Panc1 (cell line): Measurements from ENCODE around the gene PLCB4. TPM values are rescaled to one million over a fixed set of nuclear protein-coding genes. Genes with fewer than 3 reads are reported as not detected.

Source experiments
- ATAC-seq: fragments of 200-7000 bp; cut with Tn5 transposase; 2 replicates; pipeline ENCODE4 v1.9.1; 2020; ENCODE audit warnings: mild to moderate bottlenecking, moderate library complexity
- BruUV-seq: library from RNA; stranded (reverse); fragments of 400-500 nt; replicated peaks from 2 replicates; lab custom pipeline; 2021; lab: Mats Ljungman, UMichigan
- CTCF ChIA-PET: fragments of 300-600 bp; sonication (Branson Sonifier 250); formaldehyde crosslinking; loops from one replicate; lab custom pipeline; 2022; ENCODE audit warnings: antibody characterized with exemption; lab: Charles Lee
- POLR2A ChIA-PET: fragments of 300-600 bp; sonication (Branson Sonifier 250); formaldehyde crosslinking; loops from one replicate; lab custom pipeline; 2022; ENCODE audit warnings: antibody characterized with exemption; lab: Charles Lee
- DNase-seq: peaks from one replicate; pipeline ENCODE4 v3.0.0-alpha.2; 2010; ENCODE audit warnings: low read depth, low spot score
- H3K27ac ChIP-seq: 2 replicates; pipeline ENCODE4 v1.5.1; 2011; ENCODE audit warnings: mild to moderate bottlenecking, low read length, inconsistent platforms
- H3K27me3 ChIP-seq: fragments of 200-500 bp; sonication (Bioruptor generic); 2 replicates; pipeline ENCODE4 v1.6.0; 2014; ENCODE audit warnings: low read length, inconsistent platforms; ENCODE audit not compliant: control insufficient read depth, insufficient read depth
- H3K36me3 ChIP-seq: fragments of 200-500 bp; sonication (Bioruptor generic); 2 replicates; pipeline ENCODE4 v1.5.1; 2014; ENCODE audit warnings: inconsistent platforms, mild to moderate bottlenecking, low read length, moderate library complexity; ENCODE audit not compliant: control insufficient read depth, insufficient read depth
- H3K4me1 ChIP-seq: 2 replicates; pipeline ENCODE4 v1.5.1; 2011; ENCODE audit warnings: inconsistent platforms, mild to moderate bottlenecking, low read length, moderate library complexity; ENCODE audit not compliant: control insufficient read depth, insufficient read depth
- H3K4me3 ChIP-seq, 2 experiments: 2 replicates each; pipeline ENCODE4 v1.5.1; 2011 to 2012; ENCODE audit warnings: low read depth in 2 of 2, low read length in 2 of 2, mild to moderate bottlenecking in 2 of 2, inconsistent platforms in 1 of 2, moderate library complexity in 1 of 2
- H3K9me3 ChIP-seq: fragments of 200-500 bp; sonication (Bioruptor generic); 2 replicates; pipeline ENCODE4 v1.5.1; 2014; ENCODE audit warnings: low read depth, mild to moderate bottlenecking, inconsistent platforms, low read length, moderate library complexity; ENCODE audit not compliant: control insufficient read depth, insufficient read depth
- POLR2AphosphoS5 ChIP-seq: IDR thresholded peaks from 2 replicates; pipeline ENCODE4 v1.6.1; 2012; ENCODE audit warnings: mild to moderate bottlenecking, low read depth, low read length, moderate library complexity
- SIN3A ChIP-seq: IDR thresholded peaks from 2 replicates; pipeline ENCODE4 v1.6.1; 2012; ENCODE audit warnings: low read depth, mild to moderate bottlenecking, low read length, moderate library complexity, borderline replicate concordance; ENCODE audit not compliant: insufficient read depth
- TCF7L2 ChIP-seq: IDR thresholded peaks from 2 replicates; pipeline ENCODE4 v1.6.1; 2011; ENCODE audit warnings: mild to moderate bottlenecking, low read depth, low read length, inconsistent platforms
- in situ Hi-C: cut with HindIII; loops from 2 replicates; pipeline ENCODE4 v1.10.0; 2016; ENCODE audit warnings: low sequenced_read_pairs, low pct_unique_long_range_greater_than_20kb
- intact Hi-C: fragments of 100-400 bp; cut with micrococcal nuclease; formaldehyde crosslinking; loops from one replicate; pipeline ENCODE4 v1.10.0; 2022; ENCODE audit not compliant: unreplicated experiment
- total RNA-seq: library from RNA; stranded (reverse); gene quantifications from one replicate; pipeline ENCODE4 v1.2.1, GENCODE V29; 2021; ENCODE audit not compliant: unreplicated experiment
- TF ChIP-seq, protein P1 (sequence below): fragments of 450-650 bp; IDR thresholded peaks from 2 replicates; pipeline ENCODE4 v1.5.1; 2017; ENCODE audit warnings: mild to moderate bottlenecking
- TF ChIP-seq, protein P2 (sequence below), 2 experiments: IDR thresholded peaks; 2 replicates each; pipeline ENCODE4 v1.6.1; 2011 to 2012; ENCODE audit warnings: low read depth in 2 of 2, control low read depth in 1 of 2, low read length in 1 of 2, mild to moderate bottlenecking in 1 of 2, moderate library complexity in 1 of 2; ENCODE audit not compliant: insufficient read depth in 1 of 2

PLCB4 gene
- total RNA-seq, 1 experiment from 2014 or later, result 1.5 TPM

DNA sequence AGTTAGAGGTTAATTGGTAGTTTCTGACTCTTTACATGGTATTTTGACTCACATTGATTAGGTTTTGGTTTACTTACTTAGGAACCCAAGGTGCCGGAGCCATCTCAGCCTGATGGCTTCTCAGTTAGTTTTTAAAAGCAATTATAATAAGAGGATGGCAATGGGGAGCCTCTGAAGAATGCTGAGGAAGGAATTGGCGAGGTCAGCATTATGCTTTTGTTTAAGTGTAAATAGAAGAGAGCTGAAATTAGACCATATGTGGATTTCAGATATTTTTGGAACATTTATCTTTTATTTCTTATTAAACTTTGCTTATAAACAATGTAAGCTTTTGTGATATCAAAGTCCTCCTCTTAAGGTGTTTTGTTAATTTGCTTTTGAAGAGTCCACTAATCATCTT is 77.8 kb downstream of the PLCB4 start:
- POLR2A ChIA-PET, result no interaction called here
- DNase-seq, result no peak
- H3K9me3 ChIP-seq, result no peaks in the 10 kb centered on the region
- TF ChIP-seq POLR2AphosphoS5, result no peak
- TF ChIP-seq, protein P1, sequence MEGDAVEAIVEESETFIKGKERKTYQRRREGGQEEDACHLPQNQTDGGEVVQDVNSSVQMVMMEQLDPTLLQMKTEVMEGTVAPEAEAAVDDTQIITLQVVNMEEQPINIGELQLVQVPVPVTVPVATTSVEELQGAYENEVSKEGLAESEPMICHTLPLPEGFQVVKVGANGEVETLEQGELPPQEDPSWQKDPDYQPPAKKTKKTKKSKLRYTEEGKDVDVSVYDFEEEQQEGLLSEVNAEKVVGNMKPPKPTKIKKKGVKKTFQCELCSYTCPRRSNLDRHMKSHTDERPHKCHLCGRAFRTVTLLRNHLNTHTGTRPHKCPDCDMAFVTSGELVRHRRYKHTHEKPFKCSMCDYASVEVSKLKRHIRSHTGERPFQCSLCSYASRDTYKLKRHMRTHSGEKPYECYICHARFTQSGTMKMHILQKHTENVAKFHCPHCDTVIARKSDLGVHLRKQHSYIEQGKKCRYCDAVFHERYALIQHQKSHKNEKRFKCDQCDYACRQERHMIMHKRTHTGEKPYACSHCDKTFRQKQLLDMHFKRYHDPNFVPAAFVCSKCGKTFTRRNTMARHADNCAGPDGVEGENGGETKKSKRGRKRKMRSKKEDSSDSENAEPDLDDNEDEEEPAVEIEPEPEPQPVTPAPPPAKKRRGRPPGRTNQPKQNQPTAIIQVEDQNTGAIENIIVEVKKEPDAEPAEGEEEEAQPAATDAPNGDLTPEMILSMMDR, result no peak
- no peak for TF ChIP-seq TCF7L2
- TF ChIP-seq SIN3A, result no peak
- TF ChIP-seq, protein P2, sequence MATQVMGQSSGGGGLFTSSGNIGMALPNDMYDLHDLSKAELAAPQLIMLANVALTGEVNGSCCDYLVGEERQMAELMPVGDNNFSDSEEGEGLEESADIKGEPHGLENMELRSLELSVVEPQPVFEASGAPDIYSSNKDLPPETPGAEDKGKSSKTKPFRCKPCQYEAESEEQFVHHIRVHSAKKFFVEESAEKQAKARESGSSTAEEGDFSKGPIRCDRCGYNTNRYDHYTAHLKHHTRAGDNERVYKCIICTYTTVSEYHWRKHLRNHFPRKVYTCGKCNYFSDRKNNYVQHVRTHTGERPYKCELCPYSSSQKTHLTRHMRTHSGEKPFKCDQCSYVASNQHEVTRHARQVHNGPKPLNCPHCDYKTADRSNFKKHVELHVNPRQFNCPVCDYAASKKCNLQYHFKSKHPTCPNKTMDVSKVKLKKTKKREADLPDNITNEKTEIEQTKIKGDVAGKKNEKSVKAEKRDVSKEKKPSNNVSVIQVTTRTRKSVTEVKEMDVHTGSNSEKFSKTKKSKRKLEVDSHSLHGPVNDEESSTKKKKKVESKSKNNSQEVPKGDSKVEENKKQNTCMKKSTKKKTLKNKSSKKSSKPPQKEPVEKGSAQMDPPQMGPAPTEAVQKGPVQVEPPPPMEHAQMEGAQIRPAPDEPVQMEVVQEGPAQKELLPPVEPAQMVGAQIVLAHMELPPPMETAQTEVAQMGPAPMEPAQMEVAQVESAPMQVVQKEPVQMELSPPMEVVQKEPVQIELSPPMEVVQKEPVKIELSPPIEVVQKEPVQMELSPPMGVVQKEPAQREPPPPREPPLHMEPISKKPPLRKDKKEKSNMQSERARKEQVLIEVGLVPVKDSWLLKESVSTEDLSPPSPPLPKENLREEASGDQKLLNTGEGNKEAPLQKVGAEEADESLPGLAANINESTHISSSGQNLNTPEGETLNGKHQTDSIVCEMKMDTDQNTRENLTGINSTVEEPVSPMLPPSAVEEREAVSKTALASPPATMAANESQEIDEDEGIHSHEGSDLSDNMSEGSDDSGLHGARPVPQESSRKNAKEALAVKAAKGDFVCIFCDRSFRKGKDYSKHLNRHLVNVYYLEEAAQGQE (IDR thresholded peaks at IDR 0.05; ENCODE audit: insufficient read depth in 1 of 2, low read depth in 2 of 2, low read length in 1 of 2), result no peak
- intact Hi-C loops, result no loop called here
- CTCF ChIA-PET, result no interaction called here
- H3K27ac ChIP-seq, result no peak overlapping the region
- BruUV-seq, result no TSS peak
- H3K4me3 ChIP-seq, result no peak overlapping the region
- in situ Hi-C loops, result no loop called here
- no peaks in the 10 kb centered on the region for H3K27me3 ChIP-seq
- ATAC-seq, result no peak
- no peaks in the 10 kb centered on the region for H3K4me1 ChIP-seq
- no peaks in the 10 kb centered on the region for H3K36me3 ChIP-seq

DNA sequence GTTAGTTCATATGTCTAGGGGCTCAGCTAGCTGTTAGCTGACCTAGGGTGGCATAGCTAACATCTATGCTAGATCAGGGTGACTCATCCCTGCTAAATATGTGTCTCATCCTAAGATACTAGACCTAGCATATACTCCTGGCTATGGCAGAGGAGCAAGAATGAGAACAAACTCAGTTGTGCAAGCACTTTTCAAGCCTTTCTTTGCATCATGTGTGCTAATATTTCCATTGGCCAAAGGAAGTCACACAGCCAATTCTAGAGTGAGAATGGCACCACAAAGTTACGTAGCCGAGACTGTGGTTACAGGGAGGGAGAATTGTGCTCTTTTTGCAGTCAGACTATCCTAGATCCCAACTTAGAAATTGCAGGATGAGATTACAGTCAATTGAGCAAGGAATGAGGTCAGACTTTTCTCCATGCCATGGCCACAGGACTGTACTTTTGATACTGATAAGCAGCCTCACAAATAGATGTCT is 78.7 kb downstream of the PLCB4 start:
- Histone ChIP-seq H3K4me3 (no peak overlapping the region), H3K4me1 (no peaks in the 10 kb centered on the region), H3K27me3 (no peaks in the 10 kb centered on the region), H3K27ac (no peak overlapping the region), H3K36me3 (no peaks in the 10 kb centered on the region), H3K9me3 (no peaks in the 10 kb centered on the region)
- no TSS peak for BruUV-seq
- intact Hi-C loops (no loop called here), in situ Hi-C loops (no loop called here)
- ATAC-seq (no peak), DNase-seq (no peak)
- TF ChIP-seq, protein P1, result no peak
- TF ChIP-seq SIN3A (no peak), POLR2AphosphoS5 (no peak), TCF7L2 (no peak)
- TF ChIP-seq, protein P2 (IDR thresholded peaks at IDR 0.05; ENCODE audit: insufficient read depth in 1 of 2, low read depth in 2 of 2, low read length in 1 of 2), result no peak
- POLR2A ChIA-PET, result no interaction called here
- CTCF ChIA-PET, result no interaction called here
